Type B pancreatic cell (in vitro differentiated cells): Measurements from ENCODE around the gene CD86. TPM values are rescaled to one million over a fixed set of nuclear protein-coding genes. Genes with fewer than 3 reads are reported as not detected.

ENCODE experiments used
- DNase-seq: peaks from one replicate; pipeline ENCODE4 v3.0.0; 2021; ENCODE audit warnings: mixed read lengths; ENCODE audit not compliant: unreplicated experiment; ENCODE audit errors: extremely low spot score
- H3K27ac Mint-ChIP-seq: 2 replicates; pipeline ENCODE4 v1.8.0; 2021; ENCODE audit warnings: mild to moderate bottlenecking, mixed read lengths
- H3K27me3 Mint-ChIP-seq: 2 replicates; pipeline ENCODE4 v1.8.0; 2021; ENCODE audit warnings: mixed read lengths
- H3K36me3 Mint-ChIP-seq: 2 replicates; pipeline ENCODE4 v1.8.0; 2021; ENCODE audit warnings: mixed read lengths
- H3K4me1 Mint-ChIP-seq: one replicate; pipeline ENCODE4 v1.8.0; 2021; ENCODE audit warnings: mixed read lengths; ENCODE audit not compliant: unreplicated experiment
- H3K4me3 Mint-ChIP-seq: 2 replicates; pipeline ENCODE4 v1.8.0; 2021; ENCODE audit warnings: mild to moderate bottlenecking, mixed read lengths
- H3K9me3 Mint-ChIP-seq: 2 replicates; pipeline ENCODE4 v1.8.0; 2021; ENCODE audit warnings: mixed read lengths
- long read RNA-seq: library from polyadenylated mRNA; unstranded; transcript quantifications from one replicate; pipeline ENCODE4 v2.0.0, GENCODE V29; 2020
- total RNA-seq: library from RNA; stranded (reverse); gene quantifications from 2 replicates; pipeline ENCODE4 v1.2.1, GENCODE V29; 2021; ENCODE audit warnings: low replicate concordance
- TF ChIP-seq, protein P1 (sequence below): fragments of 200-600 bp; sonication (generic); conservative IDR thresholded peaks from 2 replicates; pipeline ENCODE4 v1.5.0; 2021; ENCODE audit warnings: antibody characterized with exemption, mild to moderate bottlenecking

Gene CD86, protein sequence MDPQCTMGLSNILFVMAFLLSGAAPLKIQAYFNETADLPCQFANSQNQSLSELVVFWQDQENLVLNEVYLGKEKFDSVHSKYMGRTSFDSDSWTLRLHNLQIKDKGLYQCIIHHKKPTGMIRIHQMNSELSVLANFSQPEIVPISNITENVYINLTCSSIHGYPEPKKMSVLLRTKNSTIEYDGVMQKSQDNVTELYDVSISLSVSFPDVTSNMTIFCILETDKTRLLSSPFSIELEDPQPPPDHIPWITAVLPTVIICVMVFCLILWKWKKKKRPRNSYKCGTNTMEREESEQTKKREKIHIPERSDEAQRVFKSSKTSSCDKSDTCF
- total RNA-seq = not detected in 2 replicates
- long read RNA-seq = 0 reads

DNA sequence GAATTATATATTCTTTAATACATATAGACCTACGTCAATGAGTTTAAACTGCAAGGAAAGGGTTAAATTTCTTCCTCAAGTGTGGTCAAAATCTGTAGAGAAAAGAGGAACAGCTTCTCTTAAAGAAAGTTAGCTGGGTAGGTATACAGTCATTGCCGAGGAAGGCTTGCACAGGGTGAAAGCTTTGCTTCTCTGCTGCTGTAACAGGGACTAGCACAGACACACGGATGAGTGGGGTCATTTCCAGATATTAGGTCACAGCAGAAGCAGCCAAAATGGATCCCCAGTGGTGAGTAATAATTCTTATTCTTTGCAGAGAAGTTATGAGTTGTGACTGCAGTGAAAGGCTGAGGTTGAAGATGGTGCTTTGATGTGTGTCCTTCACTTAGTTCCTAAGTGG, at the start of gene CD86:
CD86 (plus strand) TSS at position 148 of the 400 bp plus-strand sequence; CDS start at position 276, 128 bp downstream.
- H3K9me3 Mint-ChIP-seq = peaks cover 5% of the 10 kb centered on the region
- TF ChIP-seq, protein P1, sequence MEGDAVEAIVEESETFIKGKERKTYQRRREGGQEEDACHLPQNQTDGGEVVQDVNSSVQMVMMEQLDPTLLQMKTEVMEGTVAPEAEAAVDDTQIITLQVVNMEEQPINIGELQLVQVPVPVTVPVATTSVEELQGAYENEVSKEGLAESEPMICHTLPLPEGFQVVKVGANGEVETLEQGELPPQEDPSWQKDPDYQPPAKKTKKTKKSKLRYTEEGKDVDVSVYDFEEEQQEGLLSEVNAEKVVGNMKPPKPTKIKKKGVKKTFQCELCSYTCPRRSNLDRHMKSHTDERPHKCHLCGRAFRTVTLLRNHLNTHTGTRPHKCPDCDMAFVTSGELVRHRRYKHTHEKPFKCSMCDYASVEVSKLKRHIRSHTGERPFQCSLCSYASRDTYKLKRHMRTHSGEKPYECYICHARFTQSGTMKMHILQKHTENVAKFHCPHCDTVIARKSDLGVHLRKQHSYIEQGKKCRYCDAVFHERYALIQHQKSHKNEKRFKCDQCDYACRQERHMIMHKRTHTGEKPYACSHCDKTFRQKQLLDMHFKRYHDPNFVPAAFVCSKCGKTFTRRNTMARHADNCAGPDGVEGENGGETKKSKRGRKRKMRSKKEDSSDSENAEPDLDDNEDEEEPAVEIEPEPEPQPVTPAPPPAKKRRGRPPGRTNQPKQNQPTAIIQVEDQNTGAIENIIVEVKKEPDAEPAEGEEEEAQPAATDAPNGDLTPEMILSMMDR = no peak
- DNase-seq = no peak
- no peak within 1 kb of the TSS for H3K27ac Mint-ChIP-seq
- no peak within 1 kb of the TSS for H3K4me3 Mint-ChIP-seq
- H3K4me1 Mint-ChIP-seq = no peaks in the 10 kb centered on the region
- no peaks in the 10 kb centered on the region for H3K36me3 Mint-ChIP-seq
- peaks cover 5% of the 10 kb centered on the region for H3K27me3 Mint-ChIP-seq

DNA sequence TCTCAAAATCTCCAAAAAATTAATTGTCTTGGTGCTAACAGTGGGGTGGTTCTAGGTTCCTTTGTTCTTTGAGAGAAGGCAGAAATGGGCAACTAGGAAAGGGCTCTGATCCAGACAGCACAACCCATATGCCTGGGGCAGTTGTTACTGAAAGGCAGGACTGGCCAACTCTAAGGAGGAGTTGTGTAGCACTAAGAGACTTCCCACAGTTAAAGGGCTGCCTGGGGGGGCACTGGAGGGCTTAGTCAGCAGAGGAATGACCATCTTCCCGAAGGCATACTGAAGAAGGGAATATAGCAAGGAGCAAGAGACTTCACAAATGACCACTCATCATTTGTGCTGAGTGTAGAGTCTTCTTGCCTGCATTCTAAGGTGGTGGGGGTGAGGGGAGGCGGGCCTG, 48.9 kb upstream of the CD86 start:
- H3K27ac Mint-ChIP-seq = no peak overlapping the region
- peaks cover 7% of the 10 kb centered on the region for H3K27me3 Mint-ChIP-seq
- H3K4me3 Mint-ChIP-seq = no peak overlapping the region
- no peaks in the 10 kb centered on the region for H3K9me3 Mint-ChIP-seq
- H3K4me1 Mint-ChIP-seq = peaks cover 5% of the 10 kb centered on the region
- TF ChIP-seq, protein P1 = no peak
- DNase-seq = no peak
- H3K36me3 Mint-ChIP-seq = no peaks in the 10 kb centered on the region

DNA sequence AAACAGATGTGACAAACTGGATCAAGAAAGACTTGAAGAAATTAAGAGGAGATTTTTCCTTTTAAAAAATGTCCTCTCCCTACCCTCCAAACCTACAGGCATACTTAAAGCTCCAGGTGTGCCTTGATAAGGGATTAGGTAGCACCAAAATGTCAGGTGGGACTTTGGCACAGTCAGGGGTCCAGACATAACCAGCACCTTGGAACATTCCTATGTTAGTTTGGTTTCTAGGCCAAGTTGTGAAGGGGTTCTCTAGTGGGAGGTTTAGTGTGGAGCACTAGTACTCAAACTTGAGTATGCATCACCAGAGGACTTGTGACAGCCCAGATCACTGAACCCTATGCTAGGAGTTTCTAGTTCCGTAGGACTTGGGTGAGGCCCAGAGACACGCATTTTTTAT, 47.0 kb upstream of the CD86 start:
- H3K27ac Mint-ChIP-seq = no peak overlapping the region
- peaks cover 5% of the 10 kb centered on the region for H3K4me1 Mint-ChIP-seq
- H3K27me3 Mint-ChIP-seq = peaks cover 12% of the 10 kb centered on the region
- no peaks in the 10 kb centered on the region for H3K36me3 Mint-ChIP-seq
- H3K4me3 Mint-ChIP-seq = no peak overlapping the region
- TF ChIP-seq, protein P1 = no peak
- no peak for DNase-seq
- H3K9me3 Mint-ChIP-seq = no peaks in the 10 kb centered on the region

DNA sequence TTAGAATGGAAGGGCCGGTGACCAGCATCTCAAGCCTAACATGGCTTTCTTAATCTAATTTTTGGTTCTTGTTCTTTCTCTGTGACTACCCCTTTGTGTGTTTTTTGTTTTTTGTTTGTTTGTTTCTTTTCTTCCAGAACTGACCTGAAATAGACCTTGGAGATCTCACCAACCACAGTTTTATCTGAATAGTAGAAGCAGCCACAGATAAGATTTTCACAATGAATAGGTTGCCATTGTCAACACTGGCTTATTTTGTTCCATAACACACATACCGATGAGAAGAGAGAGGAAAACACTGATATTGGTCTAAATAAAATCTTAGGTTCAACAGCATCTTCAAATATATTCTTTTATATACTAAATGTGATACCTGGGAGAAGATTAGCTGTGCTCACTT, 44.7 kb upstream of the CD86 start:
- no peak for DNase-seq
- Mint-ChIP-seq H3K27me3 (peaks cover 15% of the 10 kb centered on the region), H3K27ac (no peak overlapping the region), H3K4me3 (no peak overlapping the region), H3K9me3 (no peaks in the 10 kb centered on the region), H3K4me1 (no peaks in the 10 kb centered on the region), H3K36me3 (no peaks in the 10 kb centered on the region)
- TF ChIP-seq, protein P1 = no peak

DNA sequence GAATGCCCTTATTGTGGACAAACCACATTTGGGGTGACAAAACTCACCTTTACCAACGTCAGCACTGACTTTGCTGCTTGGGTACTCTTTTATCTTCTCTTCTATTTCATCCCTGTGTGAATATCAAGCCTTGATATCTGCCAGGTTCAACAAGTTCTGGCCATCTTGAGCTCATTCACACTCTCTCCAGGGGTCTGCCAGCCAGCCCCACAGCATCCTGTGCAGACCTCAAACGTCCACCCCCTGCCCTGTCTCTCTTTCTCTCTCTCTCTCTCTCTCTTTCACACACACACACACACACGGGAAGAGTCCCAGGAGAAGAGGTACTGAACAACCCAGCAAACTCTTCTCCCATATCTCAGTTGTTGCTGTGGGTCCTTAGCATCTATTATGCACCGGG, 43.8 kb upstream of the CD86 start:
- Mint-ChIP-seq H3K4me1 (no peaks in the 10 kb centered on the region), H3K27ac (no peak overlapping the region), H3K36me3 (no peaks in the 10 kb centered on the region), H3K4me3 (no peak overlapping the region), H3K9me3 (no peaks in the 10 kb centered on the region), H3K27me3 (peaks cover 13% of the 10 kb centered on the region)
- TF ChIP-seq, protein P1 = no peak
- DNase-seq = no peak
